NCI-H2196 treated with DMSO at 0.1 percent for 48 hours (cell line): ENCODE data around the gene GPR27.
A peak's percentile ranks its signal among the peaks of the same experiment; 100 is the strongest.

Experiments
- DNase-seq: peaks from one replicate; lab custom pipeline; 2025; ENCODE audit not compliant: unreplicated experiment; lab: John Stamatoyannopoulos, UW

The GPR27 gene, protein sequence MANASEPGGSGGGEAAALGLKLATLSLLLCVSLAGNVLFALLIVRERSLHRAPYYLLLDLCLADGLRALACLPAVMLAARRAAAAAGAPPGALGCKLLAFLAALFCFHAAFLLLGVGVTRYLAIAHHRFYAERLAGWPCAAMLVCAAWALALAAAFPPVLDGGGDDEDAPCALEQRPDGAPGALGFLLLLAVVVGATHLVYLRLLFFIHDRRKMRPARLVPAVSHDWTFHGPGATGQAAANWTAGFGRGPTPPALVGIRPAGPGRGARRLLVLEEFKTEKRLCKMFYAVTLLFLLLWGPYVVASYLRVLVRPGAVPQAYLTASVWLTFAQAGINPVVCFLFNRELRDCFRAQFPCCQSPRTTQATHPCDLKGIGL

DNA sequence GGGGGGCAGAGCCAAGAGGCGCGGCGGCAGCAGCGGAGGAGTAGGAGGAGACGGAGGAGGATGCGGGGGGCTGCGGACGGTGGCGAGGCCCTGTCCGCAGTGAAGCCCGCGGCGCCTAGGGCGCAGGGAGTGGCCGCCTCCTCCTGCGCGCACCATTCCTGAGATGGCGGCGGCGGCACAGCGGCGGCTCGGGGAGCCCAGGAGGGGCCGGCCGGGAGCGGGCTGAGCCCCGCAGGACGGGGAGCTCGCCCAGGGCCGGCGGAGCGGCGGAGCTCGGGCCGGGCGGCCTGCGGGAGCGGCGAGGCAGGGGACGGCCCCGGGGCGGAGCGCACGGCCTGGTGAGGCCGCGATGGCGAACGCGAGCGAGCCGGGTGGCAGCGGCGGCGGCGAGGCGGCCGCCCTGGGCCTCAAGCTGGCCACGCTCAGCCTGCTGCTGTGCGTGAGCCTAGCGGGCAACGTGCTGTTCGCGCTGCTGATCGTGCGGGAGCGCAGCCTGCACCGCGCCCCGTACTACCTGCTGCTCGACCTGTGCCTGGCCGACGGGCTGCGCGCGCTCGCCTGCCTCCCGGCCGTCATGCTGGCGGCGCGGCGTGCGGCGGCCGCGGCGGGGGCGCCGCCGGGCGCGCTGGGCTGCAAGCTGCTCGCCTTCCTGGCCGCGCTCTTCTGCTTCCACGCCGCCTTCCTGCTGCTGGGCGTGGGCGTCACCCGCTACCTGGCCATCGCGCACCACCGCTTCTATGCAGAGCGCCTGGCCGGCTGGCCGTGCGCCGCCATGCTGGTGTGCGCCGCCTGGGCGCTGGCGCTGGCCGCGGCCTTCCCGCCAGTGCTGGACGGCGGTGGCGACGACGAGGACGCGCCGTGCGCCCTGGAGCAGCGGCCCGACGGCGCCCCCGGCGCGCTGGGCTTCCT, at the start of gene GPR27:
GPR27 (plus strand) TSS at position 155 of the 909 bp plus-strand sequence; CDS start at position 350, 195 bp downstream.
- no peak for DNase-seq

DNA sequence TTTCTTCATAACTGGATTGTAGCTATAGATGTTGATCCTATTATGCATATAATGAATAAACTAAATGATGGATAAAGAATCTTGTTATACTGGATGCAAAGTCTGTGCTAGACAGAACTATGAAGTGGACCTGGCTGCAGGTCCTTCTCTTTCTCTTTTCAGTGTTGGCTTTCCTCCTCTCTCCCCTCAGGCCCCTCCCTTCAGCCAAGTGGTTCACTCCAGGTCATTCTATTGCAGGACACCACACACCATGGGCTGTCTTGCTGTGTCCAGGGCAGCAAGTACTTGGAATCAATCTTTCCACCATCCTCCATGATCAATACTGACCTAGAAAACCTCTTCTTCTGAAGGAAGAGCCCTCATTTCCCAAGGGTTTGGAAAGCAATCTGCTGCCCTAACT, 48.7 kb upstream of the GPR27 start:
- DNase-seq: no peak

DNA sequence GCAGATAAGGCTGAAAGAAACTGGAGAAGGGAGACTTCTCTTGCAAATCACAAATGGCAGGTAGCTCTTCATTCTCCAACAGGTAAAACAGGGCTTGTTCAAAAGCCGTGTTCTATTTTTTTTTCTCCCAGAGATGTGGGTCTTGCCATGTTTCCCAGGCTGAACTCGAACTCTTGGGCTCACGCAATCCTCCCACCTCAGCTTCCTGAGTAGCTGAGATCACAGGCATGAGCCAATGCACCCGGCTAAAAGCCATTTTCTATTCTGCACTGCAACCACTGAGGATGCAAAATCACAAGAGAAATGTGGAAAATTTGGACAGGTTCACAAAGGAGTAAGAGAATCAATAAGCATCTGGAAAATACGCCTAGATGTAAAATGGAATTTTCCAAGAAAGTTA, 48.0 kb upstream of the GPR27 start:
- no peak for DNase-seq

DNA sequence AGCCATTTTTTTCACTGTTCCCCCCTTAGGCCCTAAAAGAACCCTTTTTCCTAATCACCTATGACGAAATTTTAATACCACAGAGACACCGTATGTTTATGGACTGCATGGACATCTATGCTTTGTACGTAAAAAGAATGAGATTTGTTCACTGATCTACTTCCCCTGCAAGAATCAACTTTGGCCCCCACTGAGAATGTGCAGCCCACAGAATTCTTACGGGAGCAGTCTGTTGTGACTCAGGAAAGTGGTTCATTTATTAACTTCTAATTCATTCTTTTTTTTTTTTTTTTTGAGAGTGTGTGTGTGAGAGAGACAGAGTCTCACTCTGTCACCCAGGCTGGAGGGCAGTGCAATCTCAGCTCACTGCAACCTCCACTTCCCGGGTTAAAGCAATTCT, 46.1 kb upstream of the GPR27 start:
- DNase-seq: no peak

DNA sequence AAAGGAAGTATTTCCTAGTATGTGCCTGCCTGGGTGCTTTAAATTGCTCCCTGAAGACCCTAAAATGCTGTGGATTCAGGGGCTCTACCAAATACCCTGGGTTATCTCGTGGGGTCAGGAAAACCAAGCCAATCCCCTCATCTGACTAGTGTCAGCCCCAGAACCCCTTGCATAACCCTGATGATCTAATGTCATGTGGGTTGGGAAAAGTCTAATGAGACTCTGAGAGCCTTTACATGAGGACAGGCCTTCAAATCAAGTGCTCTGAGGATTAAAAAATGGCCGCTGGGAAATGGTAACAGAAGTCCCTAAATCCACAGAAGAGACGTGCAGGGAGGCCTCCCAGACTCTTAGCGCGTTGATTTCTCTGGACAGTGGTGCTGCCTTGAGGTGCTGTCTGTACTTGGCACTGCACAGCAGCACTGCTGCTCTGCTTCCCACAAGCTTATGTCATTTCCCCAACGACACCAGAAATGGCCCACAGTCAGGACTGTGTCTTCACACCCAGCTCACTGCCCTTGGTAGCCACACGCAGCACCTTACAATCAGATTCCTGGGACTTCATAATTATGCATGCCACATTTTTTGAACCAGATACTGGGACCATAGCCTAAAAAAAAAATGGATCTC, 45.1 kb upstream of the GPR27 start:
- DNase-seq: no peak

DNA sequence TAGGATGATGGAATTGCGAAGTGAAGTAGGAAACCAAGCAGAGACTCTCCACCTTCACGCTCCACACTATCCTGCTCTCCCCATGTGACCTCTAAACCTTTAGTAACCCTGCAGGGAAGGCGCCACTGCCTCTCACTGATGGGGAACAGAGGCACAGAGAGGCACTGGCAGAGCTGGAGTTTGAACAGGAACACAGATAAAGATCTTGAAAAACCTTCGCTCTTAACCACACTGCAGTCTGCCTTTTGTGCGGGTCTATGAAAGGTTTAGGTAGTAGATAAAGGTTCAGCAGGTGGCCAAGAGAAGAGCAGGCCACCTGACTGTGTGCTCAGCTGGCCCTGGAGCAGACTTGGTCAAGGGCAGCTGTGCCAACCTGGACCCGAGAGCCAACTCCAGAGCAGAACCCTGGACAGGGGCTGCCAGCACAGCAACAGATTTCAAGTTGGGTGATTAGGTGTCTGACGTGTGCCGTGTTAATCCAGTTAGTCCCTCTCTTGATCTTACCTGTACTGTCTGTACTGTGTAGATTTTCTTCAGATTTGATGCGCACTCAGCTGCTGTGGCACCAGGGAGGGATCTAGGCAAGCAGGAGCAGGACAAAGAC, 43.6 kb upstream of the GPR27 start:
- DNase-seq: peak; percentile 3

DNA sequence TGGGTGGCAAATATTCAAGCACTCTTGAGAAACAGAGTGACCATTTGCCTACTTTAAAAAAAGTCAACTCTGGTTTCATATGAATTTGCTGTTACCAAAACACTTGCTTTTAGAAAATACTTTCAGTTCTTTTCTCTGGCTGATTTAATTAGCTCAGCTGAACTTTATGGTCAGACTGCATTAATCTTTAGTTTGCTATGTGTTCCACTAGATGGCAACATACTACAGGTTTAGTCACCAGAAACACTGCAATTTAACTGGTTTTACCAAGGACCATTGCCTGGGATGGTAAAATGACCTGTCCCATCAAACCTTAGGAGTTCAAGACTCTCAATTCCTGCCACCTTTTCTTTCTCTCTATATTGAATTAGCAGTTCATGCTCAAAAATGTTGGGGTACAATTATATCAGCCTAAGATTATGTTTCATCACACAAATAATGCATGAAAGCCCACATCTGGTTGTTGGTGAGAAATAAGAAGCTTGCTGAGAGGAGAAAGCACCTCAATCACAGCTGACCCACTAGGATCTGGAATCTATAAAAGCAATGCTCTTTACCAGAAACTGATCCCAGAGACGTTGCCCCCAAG, 42.7 kb upstream of the GPR27 start:
- peak; percentile 18 for DNase-seq

DNA sequence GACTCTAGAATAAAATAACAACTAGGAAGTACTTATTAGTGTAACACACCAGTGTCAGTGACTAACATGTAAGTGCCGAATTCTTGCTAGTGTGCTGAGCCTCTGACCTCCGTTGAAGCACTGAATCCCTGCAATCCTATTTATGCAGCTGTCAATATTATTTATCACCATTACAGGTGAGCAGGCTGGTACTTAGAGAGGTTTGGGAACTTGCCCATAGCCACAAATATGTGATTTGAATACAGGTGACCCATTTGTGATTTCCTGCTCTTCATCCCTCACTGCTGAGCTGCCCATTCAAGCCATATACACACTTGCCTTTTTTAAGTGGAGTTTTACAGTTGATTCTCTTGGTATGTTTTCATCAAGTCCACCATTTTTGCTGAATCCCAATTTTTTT, 40.6 kb upstream of the GPR27 start:
- DNase-seq: peak; percentile 62

DNA sequence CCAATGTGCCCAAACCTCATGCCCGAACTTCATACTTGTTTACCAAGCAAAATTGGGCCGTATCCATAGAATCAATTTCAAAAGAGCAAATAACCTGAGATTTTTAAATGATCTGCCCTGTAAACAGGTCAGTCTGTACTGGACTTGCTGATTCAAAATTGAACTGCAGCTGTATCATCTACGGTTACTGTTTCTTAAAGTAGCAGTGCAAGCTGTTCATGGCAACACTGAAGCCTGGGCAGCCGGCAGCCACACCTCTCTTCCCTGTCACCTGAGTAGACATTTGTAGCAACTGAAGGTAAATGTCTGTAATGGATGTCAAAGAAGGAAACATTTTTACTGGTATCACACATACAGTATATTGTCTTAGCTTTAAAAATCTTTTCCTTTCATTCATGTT, 39.1 kb upstream of the GPR27 start:
- DNase-seq: no peak

DNA sequence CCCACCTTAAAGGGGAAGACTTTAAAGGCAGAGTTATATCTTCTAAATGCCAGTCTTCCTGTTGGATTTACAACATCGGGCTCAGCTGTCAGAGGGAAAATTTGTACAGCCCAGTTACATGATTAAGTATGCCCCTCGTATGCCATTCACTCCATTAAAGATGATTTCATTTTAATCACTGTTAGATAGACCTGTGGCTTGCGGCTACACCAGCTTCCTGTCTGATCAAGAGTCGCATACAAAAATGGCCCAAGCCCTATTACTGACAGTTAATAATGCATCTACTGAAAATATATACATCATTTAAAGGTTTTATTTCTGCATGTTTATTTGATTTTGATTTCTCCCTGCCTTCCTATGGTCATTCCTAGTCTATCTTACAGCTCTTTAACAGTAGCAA, 35.6 kb upstream of the GPR27 start:
- DNase-seq: no peak

DNA sequence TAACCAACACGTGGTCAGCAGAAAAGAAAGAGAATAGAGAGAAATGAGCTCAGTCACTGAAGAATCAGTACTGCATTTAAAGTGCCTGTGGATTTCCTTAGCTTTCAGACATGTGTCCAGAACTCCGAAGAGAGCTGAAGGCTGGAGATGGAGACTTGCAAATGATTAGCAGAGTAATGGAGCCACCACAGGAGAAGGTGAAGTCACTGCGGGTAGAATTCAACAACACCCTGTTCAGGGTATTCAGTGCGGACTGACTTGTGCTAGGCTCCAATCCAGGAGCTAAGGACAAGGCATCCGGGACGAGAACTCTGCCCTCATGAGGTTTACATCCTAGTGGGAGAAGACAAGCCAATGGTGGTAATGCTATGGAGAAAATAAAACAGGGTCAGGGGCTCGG, 32.7 kb upstream of the GPR27 start:
- no peak for DNase-seq

DNA sequence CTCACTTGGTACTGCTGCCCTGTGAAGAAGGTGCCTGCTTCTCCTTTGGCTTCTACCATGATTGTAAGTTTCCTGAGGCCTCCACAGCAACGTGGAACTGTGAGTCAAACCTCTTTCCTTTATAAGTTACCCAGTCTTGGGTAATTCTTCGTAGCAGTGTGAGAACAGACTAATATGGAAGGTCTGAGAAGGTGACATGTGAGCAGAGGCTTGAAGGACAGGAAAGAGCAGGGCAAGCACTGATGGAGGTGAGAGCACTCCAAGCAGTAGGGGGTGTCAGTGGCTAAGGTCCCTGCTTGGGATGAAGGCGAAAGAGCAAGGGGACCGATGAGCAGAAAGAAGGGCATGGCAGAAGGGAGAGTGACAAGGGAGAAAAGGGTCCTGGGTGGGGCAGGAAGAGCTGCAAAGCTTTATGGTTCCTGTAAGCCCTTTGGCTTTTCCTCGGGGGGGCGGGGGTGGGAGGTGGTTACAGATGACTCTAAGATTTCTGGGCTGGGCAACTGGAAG, 32.0 kb upstream of the GPR27 start:
- DNase-seq: no peak

DNA sequence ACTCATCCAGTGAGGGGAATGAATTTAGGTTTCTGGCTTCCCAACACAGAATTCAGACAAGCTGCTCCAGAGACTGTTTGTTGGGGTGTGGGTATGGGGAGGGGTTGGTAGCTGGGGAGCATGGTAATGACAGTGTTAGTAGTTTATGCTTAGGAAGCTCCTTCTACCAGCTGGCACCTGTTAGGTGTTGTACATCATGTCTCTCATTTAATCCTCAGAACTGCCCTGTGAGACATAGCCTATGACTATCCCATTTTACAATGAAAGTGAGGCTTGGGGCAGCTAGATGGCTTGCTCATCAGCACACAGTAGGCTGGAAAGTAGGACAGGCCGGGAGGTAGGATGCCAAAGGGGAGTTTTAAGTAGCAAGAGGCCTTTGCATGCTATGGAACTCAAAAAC, 31.0 kb upstream of the GPR27 start:
- no peak for DNase-seq

DNA sequence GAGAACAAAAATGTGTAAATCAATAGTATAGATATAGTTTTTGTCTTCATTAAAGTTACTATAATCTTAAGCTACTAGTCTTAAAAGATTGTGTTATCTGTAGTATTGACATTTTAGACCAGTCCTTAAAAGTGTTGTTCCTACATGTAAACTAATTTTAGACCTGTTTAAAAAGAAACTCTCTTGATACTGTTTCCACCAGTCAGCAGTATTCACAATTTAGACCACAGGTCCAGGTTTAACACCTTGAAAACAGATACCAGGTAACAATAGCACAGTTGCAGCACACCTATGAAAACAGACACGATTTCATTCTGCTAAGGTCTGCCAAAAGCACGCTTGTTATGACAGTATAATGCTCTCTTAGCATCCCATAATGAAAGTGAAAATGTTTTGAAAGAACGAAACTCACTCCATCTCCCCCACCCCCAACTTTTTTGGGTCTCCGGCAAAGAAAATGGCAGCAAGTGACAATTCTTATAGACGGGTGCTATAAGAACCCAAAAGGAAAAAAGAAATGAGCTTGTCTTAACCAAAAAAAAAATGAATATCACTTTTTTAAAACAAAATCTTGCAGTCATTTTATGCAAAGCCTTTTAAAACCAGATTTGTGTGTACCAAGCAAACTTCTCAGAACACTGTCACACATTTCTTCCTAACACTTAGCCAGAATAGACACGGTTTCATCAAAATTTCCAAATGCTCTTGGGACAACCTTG, 30.0 kb upstream of the GPR27 start:
- DNase-seq: no peak

DNA sequence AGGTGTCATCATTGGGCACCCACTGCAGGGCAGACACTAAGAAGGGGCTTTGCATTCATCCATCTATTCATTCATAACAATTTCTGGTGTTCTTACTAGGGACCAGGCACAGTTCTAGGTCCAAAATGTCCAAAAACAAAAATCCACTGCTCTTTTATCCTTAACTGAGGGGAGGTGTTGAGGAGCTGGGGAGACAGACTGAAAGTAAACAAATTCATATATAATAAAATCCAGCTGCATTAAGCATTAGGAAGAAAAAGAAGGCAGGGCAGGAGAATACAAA, 29.5 kb upstream of the GPR27 start:
- DNase-seq: no peak

DNA sequence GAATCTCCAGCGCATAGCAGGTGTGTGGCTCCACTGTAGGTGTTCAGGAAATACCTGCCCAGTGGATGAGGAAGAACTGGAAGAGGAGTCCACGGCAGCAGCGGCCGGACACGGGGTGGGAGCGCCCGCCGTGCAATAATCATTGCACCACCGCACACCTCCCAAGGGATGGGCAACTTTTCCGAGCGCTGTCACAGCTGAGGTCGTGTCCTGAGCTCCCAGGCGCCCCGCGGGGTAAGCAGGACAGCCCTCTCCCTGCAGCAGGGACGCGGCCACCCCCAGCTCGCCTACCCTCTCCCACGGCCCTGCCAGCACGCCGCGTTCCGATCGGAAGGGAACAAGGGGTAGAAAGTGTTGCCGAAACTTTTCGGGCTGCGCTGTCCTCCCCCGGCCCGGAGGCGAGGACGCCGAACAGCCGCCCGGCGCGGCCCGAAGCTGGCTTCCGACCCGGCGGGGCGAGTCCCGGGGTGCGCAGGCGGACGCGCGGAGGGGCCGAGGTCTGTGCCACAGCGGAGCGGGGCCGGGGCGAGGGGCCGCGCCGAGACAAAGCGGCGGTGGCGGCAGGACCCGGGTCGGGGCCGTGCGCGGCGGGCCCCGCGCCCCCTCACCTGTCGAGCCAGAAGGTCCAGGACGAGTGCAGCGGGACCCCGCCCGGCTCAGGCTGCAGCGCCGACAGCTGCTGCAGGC, 28.9 kb upstream of the GPR27 start:
- DNase-seq: no peak

DNA sequence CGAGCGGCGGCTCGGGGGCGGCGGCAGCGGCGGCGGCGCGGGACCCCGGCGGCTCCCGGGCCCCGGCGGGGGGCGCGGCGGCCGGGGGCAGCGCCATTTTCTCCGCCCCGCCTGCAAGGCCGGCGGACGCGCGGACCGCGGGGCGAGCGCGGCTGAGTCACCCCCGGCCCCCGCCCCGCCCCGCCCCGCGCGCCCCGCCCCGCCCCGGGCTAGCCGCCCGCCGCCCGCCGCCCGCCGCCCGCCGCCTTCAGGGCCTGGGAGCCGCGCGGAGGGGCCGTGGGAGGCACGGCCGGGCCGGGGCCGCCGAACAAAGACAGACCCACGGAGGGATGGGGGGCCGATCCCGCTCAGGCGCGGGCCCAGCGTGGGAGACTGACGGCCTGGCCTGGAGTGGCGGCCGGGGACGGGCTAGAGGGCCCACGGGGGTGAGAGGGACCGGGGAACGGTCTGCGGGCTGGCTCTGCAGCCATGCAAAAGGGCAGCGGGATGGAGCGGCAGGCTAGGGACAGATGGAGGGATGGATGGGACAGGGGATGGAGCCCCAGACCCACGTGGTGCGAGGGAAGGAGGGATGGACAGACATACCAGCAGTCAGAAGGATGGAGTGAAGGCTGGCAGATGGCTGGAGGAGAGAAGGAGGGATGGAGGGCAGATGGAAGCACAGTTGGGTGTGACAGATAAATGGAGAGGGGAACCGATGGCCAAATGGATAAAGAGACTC, 28.2 kb upstream of the GPR27 start, which contains the start of gene EIF4E3:
EIF4E3 (minus strand) TSS at position 132 of the 721 bp plus-strand sequence; CDS start at position 97, 35 bp downstream.
- DNase-seq: no peak

DNA sequence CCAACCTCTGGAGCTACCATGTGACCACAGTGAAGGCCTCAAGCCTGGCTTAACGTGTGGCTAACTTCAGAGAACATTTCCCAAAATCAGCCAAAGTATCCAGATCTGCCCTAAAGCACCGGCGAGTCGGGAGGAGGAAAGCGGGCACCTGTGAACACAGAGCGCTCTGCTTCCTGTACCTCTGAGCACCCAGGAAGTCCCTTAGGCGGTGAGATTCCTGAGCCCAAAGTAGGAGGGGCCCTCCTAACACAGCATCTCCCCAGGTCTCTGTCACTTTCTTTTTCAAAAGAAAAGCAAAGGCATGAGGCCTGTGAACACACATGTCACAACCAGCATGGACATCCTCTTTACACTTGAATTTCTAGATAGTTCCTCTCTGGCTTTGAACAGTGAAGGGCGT, 27.5 kb upstream of the GPR27 start:
- no peak for DNase-seq
